SH-SY5Y (cell line): ENCODE results near the gene MAN2A1.

Experiments used
- GATA2 ChIP-seq: IDR thresholded peaks from 2 replicates; pipeline ENCODE4 v1.6.1; 2011; ENCODE audit warnings: mild to moderate bottlenecking, low read depth, low read length
- GATA3 ChIP-seq: IDR thresholded peaks from 2 replicates; pipeline ENCODE4 v1.6.1; 2011; ENCODE audit warnings: low read depth, mild to moderate bottlenecking, low read length, moderate library complexity

DNA sequence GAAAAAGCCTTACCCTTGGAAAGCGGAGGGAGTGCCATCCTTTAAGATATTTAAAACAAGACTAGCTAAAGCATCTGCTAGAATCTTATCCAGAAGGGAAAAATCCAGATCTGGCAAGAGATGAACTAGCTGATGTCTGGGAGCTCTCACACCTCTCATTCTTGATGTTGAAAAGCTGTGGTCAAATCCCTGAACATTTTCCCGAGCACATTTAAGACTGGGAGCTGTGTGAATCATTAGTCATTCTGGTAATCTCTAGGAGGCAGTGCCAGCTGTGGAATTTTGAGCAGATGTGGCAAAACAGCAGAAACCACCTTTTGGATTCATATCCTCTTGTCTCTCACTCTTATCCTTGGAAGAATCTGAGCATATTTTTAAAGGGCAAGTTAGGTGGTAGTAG lies 218.0 kb downstream of the MAN2A1 start:
- no peak for TF ChIP-seq GATA2
- no peak for TF ChIP-seq GATA3
